Measurements from ENCODE around the gene BTNL9.

GRCh38 chr5:181105391-181106025 lies 65.4 kb downstream of the BTNL9 start:
- no peak for TF ChIP-seq POLR2AphosphoS5 (IDR thresholded peaks at IDR 0.05)
- no peak for TF ChIP-seq POLR2A (IDR thresholded peaks at IDR 0.05)

All from upper lobe of left lung (tissue), 4 donors.